ENCODE measurements around the gene ANKRD44. TPM values are rescaled to one million over a fixed set of nuclear protein-coding genes. Genes with fewer than 3 reads are reported as not detected.

ANKRD44 gene
- total RNA-seq, 2 donors from 2014 or later: 7.0 to 10.1 TPM

DNA sequence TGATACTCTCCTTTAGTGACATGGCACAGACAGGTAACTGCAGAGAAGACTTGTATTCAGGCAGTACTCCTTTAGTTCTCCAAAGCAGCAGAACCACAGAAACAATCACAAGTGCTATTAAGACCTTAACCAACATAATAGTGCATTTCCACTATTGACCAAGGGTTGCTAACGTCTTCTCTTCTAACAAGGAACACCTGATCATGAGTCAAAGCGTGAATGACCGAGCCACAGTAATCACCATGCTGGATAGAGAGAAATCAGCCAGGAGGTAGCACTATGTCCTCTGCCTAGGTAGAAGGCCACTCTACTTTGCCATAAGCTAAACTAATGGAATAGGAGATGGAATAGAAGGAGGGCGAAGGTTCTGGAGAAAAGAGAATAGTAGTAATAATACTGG is 161.0 kb downstream of the ANKRD44 start:
- no peaks in the 10 kb centered on the region for H3K9me3 ChIP-seq
- H3K27ac ChIP-seq: no peak overlapping the region
- TF ChIP-seq, protein P1, sequence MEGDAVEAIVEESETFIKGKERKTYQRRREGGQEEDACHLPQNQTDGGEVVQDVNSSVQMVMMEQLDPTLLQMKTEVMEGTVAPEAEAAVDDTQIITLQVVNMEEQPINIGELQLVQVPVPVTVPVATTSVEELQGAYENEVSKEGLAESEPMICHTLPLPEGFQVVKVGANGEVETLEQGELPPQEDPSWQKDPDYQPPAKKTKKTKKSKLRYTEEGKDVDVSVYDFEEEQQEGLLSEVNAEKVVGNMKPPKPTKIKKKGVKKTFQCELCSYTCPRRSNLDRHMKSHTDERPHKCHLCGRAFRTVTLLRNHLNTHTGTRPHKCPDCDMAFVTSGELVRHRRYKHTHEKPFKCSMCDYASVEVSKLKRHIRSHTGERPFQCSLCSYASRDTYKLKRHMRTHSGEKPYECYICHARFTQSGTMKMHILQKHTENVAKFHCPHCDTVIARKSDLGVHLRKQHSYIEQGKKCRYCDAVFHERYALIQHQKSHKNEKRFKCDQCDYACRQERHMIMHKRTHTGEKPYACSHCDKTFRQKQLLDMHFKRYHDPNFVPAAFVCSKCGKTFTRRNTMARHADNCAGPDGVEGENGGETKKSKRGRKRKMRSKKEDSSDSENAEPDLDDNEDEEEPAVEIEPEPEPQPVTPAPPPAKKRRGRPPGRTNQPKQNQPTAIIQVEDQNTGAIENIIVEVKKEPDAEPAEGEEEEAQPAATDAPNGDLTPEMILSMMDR (IDR thresholded peaks at IDR 0.05): no peak
- DNase-seq (ENCODE audit: low spot score): no peak
- H3K36me3 ChIP-seq: no peaks in the 10 kb centered on the region
- peaks cover 0 to 11% of the 10 kb centered on the region in 2 donors for H3K4me1 ChIP-seq
- no peak overlapping the region for H3K4me3 ChIP-seq
- H3K27me3 ChIP-seq: no peaks in the 10 kb centered on the region

DNA sequence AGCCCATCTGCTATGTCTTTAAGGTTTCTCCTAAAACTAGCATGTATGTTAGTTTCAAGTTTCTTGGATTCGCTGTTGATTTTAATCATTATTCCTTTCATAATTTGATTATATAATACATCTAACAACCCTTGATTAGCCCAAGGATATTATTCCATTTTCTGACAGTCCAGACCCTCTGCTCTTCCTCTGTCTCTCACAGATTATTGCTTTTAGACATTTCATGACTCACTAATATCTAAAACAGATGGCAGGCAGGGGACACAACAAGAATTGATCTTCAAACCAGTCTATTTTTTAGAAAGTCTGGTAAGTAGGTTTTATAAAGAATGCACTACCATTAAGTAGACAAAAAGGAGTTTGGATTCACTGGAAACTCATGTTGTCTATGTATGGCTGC is 162.2 kb downstream of the ANKRD44 start:
- H3K4me3 ChIP-seq: no peak overlapping the region
- no peak for DNase-seq (ENCODE audit: low spot score)
- TF ChIP-seq, protein P1 (IDR thresholded peaks at IDR 0.05): no peak
- H3K36me3 ChIP-seq: no peaks in the 10 kb centered on the region
- H3K9me3 ChIP-seq: no peaks in the 10 kb centered on the region
- H3K27ac ChIP-seq: no peak overlapping the region
- H3K4me1 ChIP-seq: peaks cover 0 to 11% of the 10 kb centered on the region in 2 donors
- no peaks in the 10 kb centered on the region for H3K27me3 ChIP-seq

DNA sequence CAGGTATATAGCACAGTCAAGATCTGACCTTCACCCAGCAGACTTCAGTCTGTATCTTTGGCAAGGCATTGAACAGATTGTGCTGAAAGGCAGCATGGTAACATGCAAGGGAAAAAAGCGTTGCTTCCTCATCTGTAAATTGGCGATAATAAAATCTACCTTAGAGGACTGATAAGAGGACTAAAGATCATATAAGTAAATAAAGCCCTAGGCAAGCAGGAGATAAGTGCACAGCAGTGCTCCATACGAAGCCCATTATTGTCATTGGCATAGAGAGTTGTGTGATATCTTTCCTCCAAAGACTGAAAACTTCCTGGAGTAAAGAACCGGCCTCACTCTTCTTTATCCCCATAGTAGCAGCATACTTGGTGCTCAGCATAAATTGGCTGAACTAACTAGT is 162.6 kb downstream of the ANKRD44 start:
- H3K4me1 ChIP-seq: peaks cover 0 to 11% of the 10 kb centered on the region in 2 donors
- no peaks in the 10 kb centered on the region for H3K36me3 ChIP-seq
- DNase-seq (ENCODE audit: low spot score): no peak
- TF ChIP-seq, protein P1 (IDR thresholded peaks at IDR 0.05): no peak
- no peak overlapping the region for H3K27ac ChIP-seq
- H3K4me3 ChIP-seq: no peak overlapping the region
- H3K27me3 ChIP-seq: no peaks in the 10 kb centered on the region
- H3K9me3 ChIP-seq: no peaks in the 10 kb centered on the region

DNA sequence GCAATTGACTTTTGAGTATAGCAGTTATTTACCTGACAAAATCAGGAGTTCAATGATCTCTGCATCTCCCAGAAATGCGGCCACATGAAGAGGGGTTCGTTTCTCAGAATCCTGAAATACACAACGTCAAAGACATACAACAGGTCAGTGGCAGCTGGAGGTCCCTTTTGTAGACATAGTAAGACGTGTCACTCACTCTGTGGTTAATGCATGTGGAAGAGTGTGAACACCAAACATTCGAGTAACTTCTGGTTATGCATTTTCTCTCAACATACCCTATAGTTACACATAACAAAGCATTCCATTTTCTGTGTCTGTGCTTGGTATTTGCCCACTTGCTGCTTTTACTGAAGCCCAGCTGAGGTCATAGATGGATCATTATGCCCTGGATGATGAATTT is 163.6 kb downstream of the ANKRD44 start:
- Histone ChIP-seq H3K4me1 (peaks cover 0 to 2% of the 10 kb centered on the region in 2 donors), H3K9me3 (no peaks in the 10 kb centered on the region), H3K27ac (no peak overlapping the region), H3K36me3 (no peaks in the 10 kb centered on the region), H3K27me3 (no peaks in the 10 kb centered on the region), H3K4me3 (no peak overlapping the region)
- DNase-seq (ENCODE audit: low spot score): no peak
- TF ChIP-seq, protein P1 (IDR thresholded peaks at IDR 0.05): no peak

DNA sequence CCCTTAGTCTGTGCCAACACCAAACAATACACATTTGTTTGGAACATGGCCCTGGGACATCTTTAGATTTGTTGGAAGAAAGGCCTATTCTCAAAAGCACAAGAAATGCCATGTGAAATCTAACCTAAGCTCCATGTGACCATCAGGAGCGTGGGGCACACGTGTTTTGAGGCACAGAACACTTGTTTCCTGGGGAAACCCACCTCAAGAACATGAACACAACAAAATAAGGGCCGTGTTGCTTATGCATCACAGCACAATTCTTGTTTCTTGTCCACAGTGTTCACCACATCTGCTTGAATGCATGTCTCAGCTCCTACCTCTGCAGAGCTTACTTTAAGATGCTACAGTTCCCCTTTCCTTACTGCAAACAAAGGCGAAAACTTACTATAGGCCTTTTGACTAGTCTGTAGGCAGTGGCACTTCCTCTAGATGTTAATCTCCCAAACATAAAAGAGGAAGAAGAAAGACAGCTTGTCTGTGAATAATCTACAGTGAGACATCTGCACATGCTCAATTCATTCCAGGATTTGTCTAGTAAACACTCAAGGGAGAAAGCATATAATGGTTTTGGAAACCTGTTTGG is 165.0 kb downstream of the ANKRD44 start:
- Histone ChIP-seq H3K9me3 (no peaks in the 10 kb centered on the region), H3K27me3 (no peaks in the 10 kb centered on the region), H3K4me3 (no peak overlapping the region), H3K4me1 (no peaks in the 10 kb centered on the region), H3K36me3 (no peaks in the 10 kb centered on the region), H3K27ac (no peak overlapping the region)
- DNase-seq (ENCODE audit: low spot score): no peak
- TF ChIP-seq, protein P1 (IDR thresholded peaks at IDR 0.05): no peak

DNA sequence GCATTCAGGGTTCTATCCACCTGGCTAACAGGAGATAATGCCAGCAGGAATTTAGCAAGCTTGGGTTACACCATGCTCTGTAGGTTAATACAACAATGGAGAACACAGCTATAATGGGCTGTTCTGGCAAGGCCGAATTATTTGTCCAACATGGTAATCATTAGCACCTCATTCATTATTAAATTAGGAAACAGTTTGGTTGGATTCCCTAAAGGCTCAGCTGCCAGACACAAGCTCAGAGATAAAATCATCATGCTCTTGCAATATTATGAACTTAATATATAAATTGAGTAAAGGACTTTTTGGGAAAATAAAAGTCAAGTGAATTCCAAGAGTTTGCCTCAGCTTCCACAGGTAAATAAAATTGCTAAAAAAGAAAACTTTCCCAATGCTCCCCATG is 166.4 kb downstream of the ANKRD44 start:
- H3K9me3 ChIP-seq: no peaks in the 10 kb centered on the region
- H3K27me3 ChIP-seq: no peaks in the 10 kb centered on the region
- DNase-seq (ENCODE audit: low spot score): no peak
- H3K27ac ChIP-seq: no peak overlapping the region
- no peaks in the 10 kb centered on the region for H3K36me3 ChIP-seq
- H3K4me3 ChIP-seq: no peak overlapping the region
- TF ChIP-seq, protein P1 (IDR thresholded peaks at IDR 0.05): no peak
- H3K4me1 ChIP-seq: no peaks in the 10 kb centered on the region

Measured in right atrium auricular region (tissue), 2 donors.